Fibroblast of lung (primary cell): ENCODE results near the gene CCDC85A.

ENCODE experiments used
- EZH2 ChIP-seq: IDR thresholded peaks from 2 replicates; pipeline ENCODE4 v1.5.1; 2012; ENCODE audit warnings: low read length, control low read depth, mild to moderate bottlenecking; ENCODE audit errors: missing control alignments
- TF ChIP-seq, protein P1 (sequence below), 2 donors: IDR thresholded peaks in 1 of 2; conservative IDR thresholded peaks in 1 of 2; 1 replicate in 1 of 2; 2 replicates in 1 of 2; pipeline ENCODE4 v1.5.1; 2011 to 2012; ENCODE audit warnings: low read length in 2 of 2, control low read depth in 1 of 2, inconsistent platforms in 1 of 2, low read depth in 1 of 2, mild to moderate bottlenecking in 1 of 2

DNA sequence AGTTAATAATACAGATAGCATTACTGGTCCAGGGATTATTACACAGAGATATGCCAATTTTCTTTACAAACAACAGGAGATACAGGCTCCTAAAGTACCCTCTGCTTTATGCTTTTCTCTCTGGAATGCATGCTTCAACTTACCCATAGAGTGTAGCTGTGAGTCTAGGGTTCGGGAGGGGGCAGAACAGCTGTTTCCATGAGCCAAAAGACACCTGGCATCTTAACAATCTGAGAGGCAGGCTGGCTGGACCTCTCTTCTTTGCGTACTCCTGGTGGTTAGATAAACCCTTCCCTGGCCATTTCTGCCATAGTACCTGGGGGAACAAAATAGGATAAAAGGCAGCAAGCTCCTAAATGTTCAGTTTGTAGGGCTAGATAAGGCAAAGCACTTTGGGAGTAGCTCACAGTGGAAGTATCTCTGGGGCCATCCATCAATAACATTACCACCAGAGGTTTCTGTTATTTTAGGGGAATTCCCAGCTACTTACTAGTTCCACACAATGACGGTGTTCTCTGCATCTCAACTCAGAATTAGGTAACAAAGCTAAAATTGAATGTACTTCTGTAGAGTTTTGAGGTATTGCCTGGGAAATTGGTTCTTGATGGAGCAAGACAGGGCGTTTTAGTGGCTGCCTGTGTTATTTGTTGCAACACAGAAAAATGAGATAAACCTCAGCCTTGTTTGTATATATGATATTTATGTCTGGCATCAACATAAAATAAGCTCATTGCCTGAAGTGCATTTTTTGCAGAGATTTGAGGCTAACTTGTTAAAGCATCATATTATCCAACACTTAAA, 6.2 kb upstream of the CCDC85A start:
- TF ChIP-seq, protein P1, sequence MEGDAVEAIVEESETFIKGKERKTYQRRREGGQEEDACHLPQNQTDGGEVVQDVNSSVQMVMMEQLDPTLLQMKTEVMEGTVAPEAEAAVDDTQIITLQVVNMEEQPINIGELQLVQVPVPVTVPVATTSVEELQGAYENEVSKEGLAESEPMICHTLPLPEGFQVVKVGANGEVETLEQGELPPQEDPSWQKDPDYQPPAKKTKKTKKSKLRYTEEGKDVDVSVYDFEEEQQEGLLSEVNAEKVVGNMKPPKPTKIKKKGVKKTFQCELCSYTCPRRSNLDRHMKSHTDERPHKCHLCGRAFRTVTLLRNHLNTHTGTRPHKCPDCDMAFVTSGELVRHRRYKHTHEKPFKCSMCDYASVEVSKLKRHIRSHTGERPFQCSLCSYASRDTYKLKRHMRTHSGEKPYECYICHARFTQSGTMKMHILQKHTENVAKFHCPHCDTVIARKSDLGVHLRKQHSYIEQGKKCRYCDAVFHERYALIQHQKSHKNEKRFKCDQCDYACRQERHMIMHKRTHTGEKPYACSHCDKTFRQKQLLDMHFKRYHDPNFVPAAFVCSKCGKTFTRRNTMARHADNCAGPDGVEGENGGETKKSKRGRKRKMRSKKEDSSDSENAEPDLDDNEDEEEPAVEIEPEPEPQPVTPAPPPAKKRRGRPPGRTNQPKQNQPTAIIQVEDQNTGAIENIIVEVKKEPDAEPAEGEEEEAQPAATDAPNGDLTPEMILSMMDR (conservative IDR thresholded peaks at IDR 0.05 in 1 of 2, IDR thresholded peaks at IDR 0.05 in 1 of 2; ENCODE audit: low read depth in 1 of 2, low read length in 2 of 2): no peak
- TF ChIP-seq EZH2: no peak
